ENCODE measurements around the gene HNMT.

The HNMT gene

GRCh38 chr2:137967042-137967441 is 2.8 kb downstream of the HNMT start:
- no peak for ATAC-seq

GRCh38 chr2:137968477-137969417 is 4.5 kb downstream of the HNMT start:
- ATAC-seq, result peak; percentile 57
- TF ChIP-seq TCF4 (CRISPR knock-in tag; IDR thresholded peaks at IDR 0.05; ENCODE audit: borderline replicate concordance) (no peak), GLIS3 (CRISPR knock-in tag; IDR thresholded peaks at IDR 0.05) (no peak), PATZ1 (CRISPR knock-in tag; IDR thresholded peaks at IDR 0.05; ENCODE audit: borderline replicate concordance) (no peak), OSR1 (CRISPR knock-in tag; IDR thresholded peaks at IDR 0.05) (no peak), ZNF565 (CRISPR knock-in tag; conservative IDR thresholded peaks at IDR 0.05; ENCODE audit: low read depth) (no peak), ZC3H10 (CRISPR knock-in tag; IDR thresholded peaks at IDR 0.05) (no peak), TOX (CRISPR knock-in tag; IDR thresholded peaks at IDR 0.05; ENCODE audit: borderline replicate concordance) (no peak)
- TF ChIP-seq, protein P1, sequence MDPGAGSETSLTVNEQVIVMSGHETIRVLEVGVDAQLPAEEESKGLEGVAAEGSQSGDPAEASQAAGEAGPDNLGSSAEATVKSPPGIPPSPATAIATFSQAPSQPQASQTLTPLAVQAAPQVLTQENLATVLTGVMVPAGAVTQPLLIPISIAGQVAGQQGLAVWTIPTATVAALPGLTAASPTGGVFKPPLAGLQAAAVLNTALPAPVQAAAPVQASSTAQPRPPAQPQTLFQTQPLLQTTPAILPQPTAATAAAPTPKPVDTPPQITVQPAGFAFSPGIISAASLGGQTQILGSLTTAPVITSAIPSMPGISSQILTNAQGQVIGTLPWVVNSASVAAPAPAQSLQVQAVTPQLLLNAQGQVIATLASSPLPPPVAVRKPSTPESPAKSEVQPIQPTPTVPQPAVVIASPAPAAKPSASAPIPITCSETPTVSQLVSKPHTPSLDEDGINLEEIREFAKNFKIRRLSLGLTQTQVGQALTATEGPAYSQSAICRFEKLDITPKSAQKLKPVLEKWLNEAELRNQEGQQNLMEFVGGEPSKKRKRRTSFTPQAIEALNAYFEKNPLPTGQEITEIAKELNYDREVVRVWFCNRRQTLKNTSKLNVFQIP (CRISPR knock-in tag; IDR thresholded peaks at IDR 0.05; ENCODE audit: borderline replicate concordance, low read depth), result no peak
- TF ChIP-seq, protein P2, sequence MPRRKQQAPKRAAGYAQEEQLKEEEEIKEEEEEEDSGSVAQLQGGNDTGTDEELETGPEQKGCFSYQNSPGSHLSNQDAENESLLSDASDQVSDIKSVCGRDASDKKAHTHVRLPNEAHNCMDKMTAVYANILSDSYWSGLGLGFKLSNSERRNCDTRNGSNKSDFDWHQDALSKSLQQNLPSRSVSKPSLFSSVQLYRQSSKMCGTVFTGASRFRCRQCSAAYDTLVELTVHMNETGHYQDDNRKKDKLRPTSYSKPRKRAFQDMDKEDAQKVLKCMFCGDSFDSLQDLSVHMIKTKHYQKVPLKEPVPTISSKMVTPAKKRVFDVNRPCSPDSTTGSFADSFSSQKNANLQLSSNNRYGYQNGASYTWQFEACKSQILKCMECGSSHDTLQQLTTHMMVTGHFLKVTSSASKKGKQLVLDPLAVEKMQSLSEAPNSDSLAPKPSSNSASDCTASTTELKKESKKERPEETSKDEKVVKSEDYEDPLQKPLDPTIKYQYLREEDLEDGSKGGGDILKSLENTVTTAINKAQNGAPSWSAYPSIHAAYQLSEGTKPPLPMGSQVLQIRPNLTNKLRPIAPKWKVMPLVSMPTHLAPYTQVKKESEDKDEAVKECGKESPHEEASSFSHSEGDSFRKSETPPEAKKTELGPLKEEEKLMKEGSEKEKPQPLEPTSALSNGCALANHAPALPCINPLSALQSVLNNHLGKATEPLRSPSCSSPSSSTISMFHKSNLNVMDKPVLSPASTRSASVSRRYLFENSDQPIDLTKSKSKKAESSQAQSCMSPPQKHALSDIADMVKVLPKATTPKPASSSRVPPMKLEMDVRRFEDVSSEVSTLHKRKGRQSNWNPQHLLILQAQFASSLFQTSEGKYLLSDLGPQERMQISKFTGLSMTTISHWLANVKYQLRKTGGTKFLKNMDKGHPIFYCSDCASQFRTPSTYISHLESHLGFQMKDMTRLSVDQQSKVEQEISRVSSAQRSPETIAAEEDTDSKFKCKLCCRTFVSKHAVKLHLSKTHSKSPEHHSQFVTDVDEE (CRISPR knock-in tag; IDR thresholded peaks at IDR 0.05), result no peak

More at GRCh38 chr2:137967042-137967441, 2.8 kb downstream of the HNMT start:
- TF ChIP-seq ZNF565 (CRISPR knock-in tag; conservative IDR thresholded peaks at IDR 0.05; ENCODE audit: low read depth) (no peak), ZNF8 (CRISPR knock-in tag; IDR thresholded peaks at IDR 0.05) (no peak), ARNTL (CRISPR knock-in tag; IDR thresholded peaks at IDR 0.05; ENCODE audit: borderline replicate concordance, low read depth) (no peak), GLIS3 (CRISPR knock-in tag; IDR thresholded peaks at IDR 0.05) (no peak), ESRRG (CRISPR knock-in tag; IDR thresholded peaks at IDR 0.05) (no peak)

- ATAC-seq, result peak; percentile 83
- TF ChIP-seq RARB (CRISPR knock-in tag; IDR thresholded peaks at IDR 0.05) (no peak), TOX (CRISPR knock-in tag; IDR thresholded peaks at IDR 0.05; ENCODE audit: borderline replicate concordance) (peak; percentile 86), ARNTL (CRISPR knock-in tag; IDR thresholded peaks at IDR 0.05; ENCODE audit: borderline replicate concordance, low read depth) (no peak), BACH2 (CRISPR knock-in tag; IDR thresholded peaks at IDR 0.05; ENCODE audit: borderline replicate concordance) (no peak), ZC3H10 (CRISPR knock-in tag; IDR thresholded peaks at IDR 0.05) (peak; percentile 87), PATZ1 (CRISPR knock-in tag; IDR thresholded peaks at IDR 0.05; ENCODE audit: borderline replicate concordance) (peak; percentile 62; the same call in 1 of the 2 replicates), CREB5 (CRISPR knock-in tag; IDR thresholded peaks at IDR 0.05; ENCODE audit: low read depth) (peak; percentile 48; the same call in 1 of the 2 replicates), PPARA (CRISPR knock-in tag; IDR thresholded peaks at IDR 0.05; ENCODE audit: borderline replicate concordance) (no peak), ZNF8 (CRISPR knock-in tag; IDR thresholded peaks at IDR 0.05) (no peak), SNAI2 (CRISPR knock-in tag; IDR thresholded peaks at IDR 0.05) (no peak), ZNF70 (CRISPR knock-in tag; IDR thresholded peaks at IDR 0.05) (no peak), GLIS3 (CRISPR knock-in tag; IDR thresholded peaks at IDR 0.05) (no peak), ZFP30 (CRISPR knock-in tag; IDR thresholded peaks at IDR 0.05) (no peak), ISL1 (CRISPR knock-in tag; IDR thresholded peaks at IDR 0.05) (peak; percentile 96), ZNF565 (CRISPR knock-in tag; conservative IDR thresholded peaks at IDR 0.05; ENCODE audit: low read depth) (no peak), TCF4 (CRISPR knock-in tag; IDR thresholded peaks at IDR 0.05; ENCODE audit: borderline replicate concordance) (no peak), ESRRG (CRISPR knock-in tag; IDR thresholded peaks at IDR 0.05) (no peak)
- TF ChIP-seq, protein P3, sequence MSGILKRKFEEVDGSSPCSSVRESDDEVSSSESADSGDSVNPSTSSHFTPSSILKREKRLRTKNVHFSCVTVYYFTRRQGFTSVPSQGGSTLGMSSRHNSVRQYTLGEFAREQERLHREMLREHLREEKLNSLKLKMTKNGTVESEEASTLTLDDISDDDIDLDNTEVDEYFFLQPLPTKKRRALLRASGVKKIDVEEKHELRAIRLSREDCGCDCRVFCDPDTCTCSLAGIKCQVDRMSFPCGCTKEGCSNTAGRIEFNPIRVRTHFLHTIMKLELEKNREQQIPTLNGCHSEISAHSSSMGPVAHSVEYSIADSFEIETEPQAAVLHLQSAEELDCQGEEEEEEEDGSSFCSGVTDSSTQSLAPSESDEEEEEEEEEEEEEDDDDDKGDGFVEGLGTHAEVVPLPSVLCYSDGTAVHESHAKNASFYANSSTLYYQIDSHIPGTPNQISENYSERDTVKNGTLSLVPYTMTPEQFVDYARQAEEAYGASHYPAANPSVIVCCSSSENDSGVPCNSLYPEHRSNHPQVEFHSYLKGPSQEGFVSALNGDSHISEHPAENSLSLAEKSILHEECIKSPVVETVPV (CRISPR knock-in tag; IDR thresholded peaks at IDR 0.05), result no peak
- TF ChIP-seq, protein P1 (CRISPR knock-in tag; IDR thresholded peaks at IDR 0.05; ENCODE audit: borderline replicate concordance, low read depth), result peak; percentile 72; the same call in 1 of the 2 replicates
These were observed 5.1 kb downstream of the HNMT start for GRCh38 chr2:137969418-137969765.

All from SK-N-SH treated with all-trans-retinoic acid at 6 μM for 48 hours (cell line).